Stimulated activated CD8-positive, alpha-beta memory T cell treated with anti-CD3 and anti-CD28 coated beads, Interleukin-4, amount 100 ng/mL, for 48 hours (primary cell): ENCODE measurements around the gene RBM22.

Experiments
- DNase-seq: peaks from one replicate; pipeline ENCODE4 v3.0.0-alpha.2; 2020

RBM22 gene

GRCh38 chr5:150651924-150652671 is 48.8 kb downstream of the RBM22 start:
- no peak for DNase-seq

GRCh38 chr5:150651382-150651781 is 49.5 kb downstream of the RBM22 start:
- no peak for DNase-seq

GRCh38 chr5:150650021-150651006 is 50.5 kb downstream of the RBM22 start:
- no peak for DNase-seq

- no peak for DNase-seq
These were observed 51.5 kb downstream of the RBM22 start for GRCh38 chr5:150649108-150650020.

GRCh38 chr5:150648294-150649107 is 52.4 kb downstream of the RBM22 start:
- no peak for DNase-seq

- DNase-seq, result no peak
These were observed 53.3 kb downstream of the RBM22 start for GRCh38 chr5:150647275-150648251.

GRCh38 chr5:150645070-150645700 is 55.7 kb downstream of the RBM22 start:
- DNase-seq, result no peak

GRCh38 chr5:150644514-150644913 is 56.3 kb downstream of the RBM22 start:
- no peak for DNase-seq

- no peak for DNase-seq
These were observed 56.8 kb downstream of the RBM22 start for GRCh38 chr5:150644058-150644457.

- DNase-seq, result no peak
These were observed 57.7 kb downstream of the RBM22 start for GRCh38 chr5:150642991-150643710.

GRCh38 chr5:150642567-150642927 is 58.3 kb downstream of the RBM22 start:
- no peak for DNase-seq

- DNase-seq, result no peak
These were observed 58.9 kb downstream of the RBM22 start for GRCh38 chr5:150641824-150642566.

- DNase-seq, result no peak
These were observed 59.8 kb downstream of the RBM22 start for GRCh38 chr5:150641006-150641570.
